RWPE2 (cell line): ENCODE measurements around the gene KLHL29.

ENCODE experiments used
- ATAC-seq: fragments of 200-7000 bp; cut with Tn5 transposase; 3 replicates; pipeline ENCODE4 v1.9.1; 2021; ENCODE audit warnings: low read depth
- DNase-seq: peaks from one replicate; pipeline ENCODE4 v3.0.0-alpha.2; 2020; ENCODE audit warnings: low spot score
- H3K27ac ChIP-seq: fragments of 450-650 bp; 2 replicates; pipeline ENCODE4 v1.5.1; 2017; ENCODE audit warnings: mild to moderate bottlenecking; ENCODE audit not compliant: poor library complexity, severe bottlenecking
- H3K27me3 ChIP-seq: fragments of 250-450 bp; sonication (Bioruptor Pico); 2 replicates; pipeline ENCODE4 v1.5.1; 2021; ENCODE audit warnings: mild to moderate bottlenecking, moderate library complexity; ENCODE audit not compliant: insufficient read depth, poor library complexity, severe bottlenecking
- H3K36me3 ChIP-seq: fragments of 250-450 bp; sonication (Bioruptor Pico); 2 replicates; pipeline ENCODE4 v1.5.1; 2020; ENCODE audit warnings: low read depth, mild to moderate bottlenecking, moderate library complexity
- H3K4me1 ChIP-seq: fragments of 250-450 bp; sonication (Bioruptor Pico); 2 replicates; pipeline ENCODE4 v1.5.1; 2021; ENCODE audit warnings: mild to moderate bottlenecking, moderate library complexity; ENCODE audit not compliant: insufficient read depth, poor library complexity, severe bottlenecking
- H3K4me3 ChIP-seq: fragments of 250-450 bp; sonication (Bioruptor Pico); 2 replicates; pipeline ENCODE4 v1.5.1; 2021; ENCODE audit warnings: mild to moderate bottlenecking, moderate library complexity; ENCODE audit not compliant: severe bottlenecking
- H3K9me3 ChIP-seq: fragments of 250-450 bp; sonication (Bioruptor Pico); 2 replicates; pipeline ENCODE4 v1.5.1; 2021; ENCODE audit warnings: mild to moderate bottlenecking, moderate library complexity; ENCODE audit not compliant: severe bottlenecking
- TF ChIP-seq, protein P1 (sequence below): fragments of 450-650 bp; IDR thresholded peaks from one replicate; pipeline ENCODE4 v1.5.1; 2017; ENCODE audit warnings: mild to moderate bottlenecking, moderate library complexity; ENCODE audit not compliant: poor library complexity, severe bottlenecking

Gene KLHL29

DNA sequence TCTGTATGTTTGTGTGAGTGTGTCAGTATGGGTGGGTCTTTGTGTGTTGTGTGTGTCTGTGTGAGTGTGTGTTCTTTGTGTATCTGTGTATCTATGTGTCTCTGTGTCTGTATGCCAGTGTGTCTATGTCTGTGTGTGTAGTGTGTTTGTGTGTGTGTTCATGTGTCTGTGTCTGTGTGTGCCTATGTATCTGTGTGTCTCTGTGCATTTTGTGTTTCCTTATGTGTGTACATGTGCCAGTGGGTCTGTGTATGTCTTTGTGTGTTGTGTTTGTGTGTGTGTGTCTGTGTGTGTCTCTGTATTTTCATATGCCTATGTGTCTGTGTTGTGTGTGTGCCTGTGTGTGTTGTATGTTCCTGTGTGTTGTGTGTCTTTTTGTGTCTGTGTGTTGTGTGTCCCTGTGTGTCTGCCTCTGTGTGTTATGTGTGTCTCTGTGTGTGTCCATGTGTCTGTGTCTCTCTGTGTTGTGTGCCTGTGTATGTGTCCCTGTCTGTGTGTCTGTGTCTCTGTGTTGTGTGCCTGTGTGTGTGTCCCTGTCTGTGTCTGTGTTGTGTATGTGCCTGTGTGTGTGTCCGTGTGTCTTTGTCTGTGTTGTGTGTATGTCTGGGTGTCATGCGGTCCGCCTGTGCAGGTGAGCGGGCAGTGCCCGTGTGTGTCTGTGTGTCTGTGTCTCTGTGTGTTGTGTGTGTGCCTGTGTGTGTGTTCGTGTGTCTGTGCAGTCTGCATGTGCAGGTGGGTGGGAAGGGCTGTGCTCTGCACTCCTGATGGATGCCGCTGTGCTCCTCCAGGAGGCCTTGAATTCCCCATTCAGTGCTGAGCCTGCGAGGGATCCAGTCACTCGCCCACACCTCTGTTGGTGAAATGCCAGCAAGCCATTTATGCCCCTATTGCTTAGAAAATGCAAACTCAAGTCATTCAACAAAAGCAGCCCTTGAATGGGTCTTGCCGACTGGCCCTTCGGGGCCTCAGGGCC lies 37.4 kb downstream of the KLHL29 start:
- TF ChIP-seq, protein P1, sequence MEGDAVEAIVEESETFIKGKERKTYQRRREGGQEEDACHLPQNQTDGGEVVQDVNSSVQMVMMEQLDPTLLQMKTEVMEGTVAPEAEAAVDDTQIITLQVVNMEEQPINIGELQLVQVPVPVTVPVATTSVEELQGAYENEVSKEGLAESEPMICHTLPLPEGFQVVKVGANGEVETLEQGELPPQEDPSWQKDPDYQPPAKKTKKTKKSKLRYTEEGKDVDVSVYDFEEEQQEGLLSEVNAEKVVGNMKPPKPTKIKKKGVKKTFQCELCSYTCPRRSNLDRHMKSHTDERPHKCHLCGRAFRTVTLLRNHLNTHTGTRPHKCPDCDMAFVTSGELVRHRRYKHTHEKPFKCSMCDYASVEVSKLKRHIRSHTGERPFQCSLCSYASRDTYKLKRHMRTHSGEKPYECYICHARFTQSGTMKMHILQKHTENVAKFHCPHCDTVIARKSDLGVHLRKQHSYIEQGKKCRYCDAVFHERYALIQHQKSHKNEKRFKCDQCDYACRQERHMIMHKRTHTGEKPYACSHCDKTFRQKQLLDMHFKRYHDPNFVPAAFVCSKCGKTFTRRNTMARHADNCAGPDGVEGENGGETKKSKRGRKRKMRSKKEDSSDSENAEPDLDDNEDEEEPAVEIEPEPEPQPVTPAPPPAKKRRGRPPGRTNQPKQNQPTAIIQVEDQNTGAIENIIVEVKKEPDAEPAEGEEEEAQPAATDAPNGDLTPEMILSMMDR: no peak
- ATAC-seq (no peak), DNase-seq (no peak)
- Histone ChIP-seq H3K4me3 (no peak overlapping the region), H3K27me3 (no peaks in the 10 kb centered on the region), H3K36me3 (no peaks in the 10 kb centered on the region), H3K4me1 (peaks cover 10% of the 10 kb centered on the region), H3K27ac (no peak overlapping the region), H3K9me3 (no peaks in the 10 kb centered on the region)

DNA sequence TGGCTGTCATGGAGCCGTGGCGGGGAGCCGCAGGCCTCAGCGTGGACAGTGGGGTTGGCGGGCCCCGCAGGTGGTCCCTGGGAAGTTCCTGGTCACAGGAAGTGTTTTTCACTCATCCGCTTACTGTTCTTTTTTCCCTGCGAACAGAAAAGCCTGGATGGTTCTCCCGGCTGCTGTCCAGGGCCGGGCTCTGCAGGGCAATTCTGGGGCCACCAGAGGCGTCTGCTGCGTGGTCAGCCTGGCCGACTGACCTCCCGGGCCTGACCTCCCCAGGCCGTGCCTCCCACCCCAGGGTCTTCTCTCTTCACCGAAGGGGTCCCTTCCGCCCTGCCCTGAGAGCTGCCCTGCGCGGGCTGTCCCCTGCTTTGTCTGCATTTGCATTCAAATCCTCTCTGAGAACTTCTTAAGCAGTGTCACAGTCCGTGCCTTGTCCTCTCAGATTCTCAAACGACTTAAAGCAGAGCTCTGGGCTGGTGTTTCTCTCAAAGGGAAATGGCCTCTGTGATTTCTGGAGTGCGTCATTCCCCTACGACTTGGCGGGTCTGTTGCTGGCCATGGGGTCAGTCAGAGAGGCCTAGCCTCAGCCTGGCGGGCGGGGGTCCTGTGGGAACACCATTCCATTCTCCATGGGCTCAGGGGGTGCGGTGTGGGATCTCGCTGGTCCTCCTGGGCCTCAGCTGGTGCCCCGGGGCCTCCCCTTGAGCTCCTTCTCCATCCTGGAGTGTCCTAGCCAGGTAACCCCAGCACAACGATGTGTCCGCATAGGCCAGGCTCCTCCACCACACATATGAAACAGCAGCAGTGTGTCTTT lies 38.3 kb downstream of the KLHL29 start:
- H3K27me3 ChIP-seq: no peaks in the 10 kb centered on the region
- TF ChIP-seq, protein P1: no peak
- ATAC-seq: no peak
- H3K4me3 ChIP-seq: no peak overlapping the region
- H3K4me1 ChIP-seq: peaks cover 8% of the 10 kb centered on the region
- no peak for DNase-seq
- H3K9me3 ChIP-seq: no peaks in the 10 kb centered on the region
- H3K36me3 ChIP-seq: no peaks in the 10 kb centered on the region
- no peak overlapping the region for H3K27ac ChIP-seq

DNA sequence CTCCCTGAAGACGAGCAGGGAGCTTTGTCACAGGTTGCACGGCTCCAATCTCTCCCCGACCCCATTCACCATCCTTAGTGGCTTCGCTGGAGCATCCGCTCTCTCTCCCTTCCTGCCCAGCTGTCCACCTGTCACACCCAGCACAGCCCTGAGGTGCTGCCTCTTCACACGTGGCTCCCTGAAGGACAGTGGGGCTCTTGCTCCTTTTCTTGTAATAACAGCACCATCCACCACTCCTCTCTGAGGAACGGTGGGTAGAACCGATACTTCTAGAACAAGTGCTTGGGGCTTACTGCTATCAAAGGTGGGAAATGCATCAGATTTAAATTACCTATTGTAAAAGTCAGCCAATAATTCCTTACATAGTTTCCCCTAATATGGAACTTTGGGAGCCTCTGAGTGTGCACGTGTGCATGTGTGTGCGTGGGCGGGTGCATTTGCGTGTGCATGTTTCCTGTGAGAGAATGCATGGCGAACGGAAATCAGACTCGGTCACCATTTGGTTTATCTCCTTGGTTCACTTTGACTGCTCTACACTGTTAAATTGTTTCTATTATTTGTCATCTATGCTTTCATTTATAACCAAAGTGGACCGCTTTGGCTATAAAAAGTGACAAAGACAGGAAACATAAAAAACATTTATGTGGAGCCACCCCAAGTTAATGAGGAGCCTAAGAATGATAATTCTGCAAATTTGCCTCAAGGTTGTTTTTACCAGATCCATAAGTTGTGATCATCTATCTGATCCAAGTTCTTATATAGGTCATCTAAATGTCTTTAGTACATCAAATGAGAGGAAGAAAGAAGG lies 39.1 kb downstream of the KLHL29 start:
- no peaks in the 10 kb centered on the region for H3K27me3 ChIP-seq
- DNase-seq: no peak
- no peak for ATAC-seq
- no peaks in the 10 kb centered on the region for H3K4me1 ChIP-seq
- no peak overlapping the region for H3K4me3 ChIP-seq
- no peaks in the 10 kb centered on the region for H3K36me3 ChIP-seq
- TF ChIP-seq, protein P1: no peak
- H3K27ac ChIP-seq: no peak overlapping the region
- no peaks in the 10 kb centered on the region for H3K9me3 ChIP-seq

DNA sequence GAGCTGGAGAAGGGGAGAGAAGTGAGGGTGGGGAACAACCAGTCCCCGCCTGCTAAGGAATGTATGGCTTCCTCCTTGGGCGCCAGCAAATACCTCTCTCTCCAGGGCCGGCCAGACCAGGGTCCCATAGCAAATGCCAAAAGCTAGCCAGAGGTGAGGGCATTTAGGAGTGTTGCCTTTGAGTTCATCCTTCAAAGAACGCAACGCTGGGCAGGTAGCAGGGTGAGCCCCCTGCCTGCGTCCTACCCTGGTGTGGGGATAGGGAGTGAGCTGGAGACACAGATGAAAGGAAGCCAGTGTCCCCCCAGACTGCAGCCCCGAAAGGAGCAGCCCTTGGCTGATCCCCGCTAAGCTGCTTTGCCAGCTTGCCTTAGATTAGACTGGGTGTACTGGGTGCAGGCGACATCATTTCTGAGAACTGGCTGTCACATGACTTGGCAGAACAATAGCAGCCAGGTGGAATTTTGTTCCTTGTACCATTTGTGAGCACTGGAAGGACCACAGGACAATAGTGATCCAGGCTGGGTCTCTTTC lies 40.4 kb downstream of the KLHL29 start:
- no peaks in the 10 kb centered on the region for H3K36me3 ChIP-seq
- ATAC-seq (no peak; the same call in 2 of the 3 replicates), DNase-seq (no peak)
- no peaks in the 10 kb centered on the region for H3K9me3 ChIP-seq
- TF ChIP-seq, protein P1: no peak
- no peaks in the 10 kb centered on the region for H3K27me3 ChIP-seq
- H3K4me3 ChIP-seq: no peak overlapping the region
- H3K4me1 ChIP-seq: no peaks in the 10 kb centered on the region
- H3K27ac ChIP-seq: no peak overlapping the region
